Measurements from ENCODE around the gene GATAD1.
A peak's percentile ranks its signal among the peaks of the same experiment; 100 is the strongest.
"Not testable (repeated sequence)": the region's sequence is repeated elsewhere in the genome, so short reads cannot be mapped to it uniquely, and the experiment has no call there.

The GATAD1 gene

GRCh38 chr7:92436612-92437445 is 10.5 kb upstream of the GATAD1 start:
- DNase-seq (ENCODE audit: low read depth in 2 of 2): no peak

- DNase-seq (ENCODE audit: low read depth in 2 of 2): no peak
These were observed 9.3 kb upstream of the GATAD1 start for GRCh38 chr7:92437956-92438491.

- DNase-seq (ENCODE audit: low read depth in 2 of 2): not testable (repeated sequence)
These were observed 4.6 kb upstream of the GATAD1 start for GRCh38 chr7:92442720-92443119.

- DNase-seq (ENCODE audit: low read depth in 2 of 2): peak in 1 of 2 donors; percentile 6
These were observed 375 bp upstream of the GATAD1 start for GRCh38 chr7:92446869-92447344.

GRCh38 chr7:92448205-92448747 is 994 bp downstream of the GATAD1 start:
- DNase-seq (ENCODE audit: low read depth in 2 of 2): peak in 1 of 2 donors; percentile 34

- no peak for DNase-seq (ENCODE audit: low read depth in 2 of 2)
These were observed 4.4 kb downstream of the GATAD1 start for GRCh38 chr7:92451645-92452044.

GRCh38 chr7:92456236-92456635 is 9.0 kb downstream of the GATAD1 start:
- no peak for DNase-seq (ENCODE audit: low read depth in 2 of 2)

- no peak for DNase-seq (ENCODE audit: low read depth in 2 of 2)
These were observed 12.8 kb downstream of the GATAD1 start for GRCh38 chr7:92460109-92460508.

- DNase-seq (ENCODE audit: low read depth in 2 of 2): no peak
These were observed 13.2 kb downstream of the GATAD1 start for GRCh38 chr7:92460510-92460909.

- peak in 1 of 2 donors; percentile 3 for DNase-seq (ENCODE audit: low read depth in 2 of 2)
These were observed 14.0 kb downstream of the GATAD1 start for GRCh38 chr7:92461027-92462003.

- no peak for DNase-seq (ENCODE audit: low read depth in 2 of 2)
These were observed 15.3 kb downstream of the GATAD1 start for GRCh38 chr7:92462560-92462959.

- DNase-seq (ENCODE audit: low read depth in 2 of 2): no peak
These were observed 17.2 kb downstream of the GATAD1 start for GRCh38 chr7:92464515-92464914.

- DNase-seq (ENCODE audit: low read depth in 2 of 2): no peak
These were observed 19.4 kb downstream of the GATAD1 start for GRCh38 chr7:92466682-92467081.

GRCh38 chr7:92468589-92468988 is 21.3 kb downstream of the GATAD1 start:
- DNase-seq (ENCODE audit: low read depth in 2 of 2): not testable (repeated sequence)

GRCh38 chr7:92473989-92474388 is 26.7 kb downstream of the GATAD1 start:
- DNase-seq (ENCODE audit: low read depth in 2 of 2): not testable (repeated sequence)

- DNase-seq (ENCODE audit: low read depth in 2 of 2): not testable (repeated sequence)
These were observed 28.0 kb downstream of the GATAD1 start for GRCh38 chr7:92475261-92475770.

- not testable (repeated sequence) for DNase-seq (ENCODE audit: low read depth in 2 of 2)
These were observed 28.7 kb downstream of the GATAD1 start for GRCh38 chr7:92475851-92476590.

- DNase-seq (ENCODE audit: low read depth in 2 of 2): not testable (repeated sequence)
These were observed 30.4 kb downstream of the GATAD1 start, which contains the start of gene ERVW-1 for GRCh38 chr7:92477681-92478080. Gene ERVW-1, minus strand, starts transcription at chr7:92477946. Its CDS starts 7,565 bp downstream, at chr7:92470381.

- no peak for DNase-seq (ENCODE audit: low read depth in 2 of 2)
These were observed 30.8 kb downstream of the GATAD1 start for GRCh38 chr7:92478095-92478494.

GRCh38 chr7:92478711-92479110 is 31.4 kb downstream of the GATAD1 start:
- DNase-seq (ENCODE audit: low read depth in 2 of 2): no peak

GRCh38 chr7:92479146-92479545 is 31.9 kb downstream of the GATAD1 start:
- DNase-seq (ENCODE audit: low read depth in 2 of 2): not testable (repeated sequence)

All from stimulated activated CD4-positive, alpha-beta T cell treated with anti-CD3 and anti-CD28 coated beads, Interleukin-1b, Interleukin-23, amount 100 ng/mL, for 4 hours (primary cell).